Activated B cell treated with CpG ODN at 0.5 μM for 24 hours (primary cell): Measurements from ENCODE around the gene PRKACG. TPM values are rescaled to one million over a fixed set of nuclear protein-coding genes. Genes with fewer than 3 reads are reported as not detected.

Source experiments
- ATAC-seq: fragments of 200-7000 bp; cut with Tn5 transposase; one replicate; pipeline ENCODE4 v1.10.0; 2021; ENCODE audit warnings: low read depth, mild to moderate bottlenecking, moderate library complexity
- CTCF ChIA-PET: fragments of 350-600 bp; sonication (Branson Sonifier 250); formaldehyde crosslinking; loops from one replicate; lab custom pipeline; 2021; ENCODE audit warnings: antibody characterized with exemption; lab: Charles Lee
- POLR2A ChIA-PET: fragments of 350-600 bp; sonication (Branson Sonifier 250); formaldehyde crosslinking; loops from one replicate; lab custom pipeline; 2021; ENCODE audit warnings: antibody characterized with exemption; lab: Charles Lee
- DNase-seq: peaks from one replicate; pipeline ENCODE4 v3.0.0; 2022
- H3K27ac Mint-ChIP-seq: one replicate; pipeline ENCODE4 v1.8.0; 2020; ENCODE audit warnings: mixed read lengths
- H3K27me3 Mint-ChIP-seq: one replicate; pipeline ENCODE4 v1.8.0; 2021; ENCODE audit warnings: mixed read lengths
- H3K36me3 Mint-ChIP-seq: one replicate; pipeline ENCODE4 v1.8.0; 2021; ENCODE audit warnings: low read depth, mixed read lengths
- H3K4me1 Mint-ChIP-seq: one replicate; pipeline ENCODE4 v1.8.0; 2021; ENCODE audit warnings: mixed read lengths
- H3K4me3 Mint-ChIP-seq: one replicate; pipeline ENCODE4 v1.8.0; 2020; ENCODE audit warnings: mild to moderate bottlenecking, mixed read lengths
- H3K9me3 Mint-ChIP-seq: one replicate; pipeline ENCODE4 v1.8.0; 2020; ENCODE audit warnings: mixed read lengths
- CTCF ChIP-seq: fragments of 200-600 bp; IDR thresholded peaks from one replicate; pipeline ENCODE4 v1.8.0; 2022; ENCODE audit warnings: antibody characterized with exemption, mild to moderate bottlenecking
- intact Hi-C: fragments of 100-400 bp; cut with micrococcal nuclease; formaldehyde crosslinking; loops from one replicate; pipeline ENCODE4 v1.15.1; 2024
- total RNA-seq: library from RNA; stranded (reverse); gene quantifications from 2 replicates; pipeline ENCODE4 v1.2.3, GENCODE V29; 2022

PRKACG gene
- total RNA-seq, 1 donor from 2014 or later, result not detected

GRCh38 chr9:68974431-68974830 lies 39.5 kb downstream of the PRKACG start:
- no peaks in the 10 kb centered on the region for H3K9me3 Mint-ChIP-seq
- CTCF ChIA-PET, result interaction anchor here (0.6 to 1.0 kb wide), 2 partner anchors 23 to 25 kb away, joined by 3 read pairs; no protein-coding TSS in a partner anchor
- intact Hi-C loops, result no loop called here

GRCh38 chr9:68973619-68974018 lies 40.3 kb downstream of the PRKACG start:
- no peaks in the 10 kb centered on the region for H3K27me3 Mint-ChIP-seq
- H3K27ac Mint-ChIP-seq, result no peak overlapping the region
- CTCF ChIA-PET, result no interaction called here
- H3K4me1 Mint-ChIP-seq, result peaks cover 43% of the 10 kb centered on the region
- H3K9me3 Mint-ChIP-seq, result no peaks in the 10 kb centered on the region
- intact Hi-C loops, result no loop called here
- TF ChIP-seq CTCF, result no peak
- DNase-seq (no peak), ATAC-seq (no peak)
- no peak overlapping the region for H3K4me3 Mint-ChIP-seq
- peaks cover 20% of the 10 kb centered on the region for H3K36me3 Mint-ChIP-seq
- POLR2A ChIA-PET, result interaction anchor here (0.5 kb wide), 1 partner anchor 335 kb away, joined by 4 read pairs; no protein-coding TSS in a partner anchor

More at GRCh38 chr9:68974431-68974830, 39.5 kb downstream of the PRKACG start:
- no peak overlapping the region for H3K4me3 Mint-ChIP-seq
- H3K36me3 Mint-ChIP-seq, result peaks cover 19% of the 10 kb centered on the region
- H3K4me1 Mint-ChIP-seq, result peaks cover 50% of the 10 kb centered on the region
- POLR2A ChIA-PET, result interaction anchor here (1.1 kb wide), 1 partner anchor 18 kb away, joined by 4 read pairs; no protein-coding TSS in a partner anchor
- DNase-seq, result no peak
- peak; percentile 46 for ATAC-seq
- no peak for TF ChIP-seq CTCF
- H3K27me3 Mint-ChIP-seq, result no peaks in the 10 kb centered on the region
- H3K27ac Mint-ChIP-seq, result no peak overlapping the region

GRCh38 chr9:68970151-68970550 lies 43.8 kb downstream of the PRKACG start:
- Mint-ChIP-seq H3K4me3 (no peak overlapping the region), H3K4me1 (peaks cover 24% of the 10 kb centered on the region), H3K9me3 (no peaks in the 10 kb centered on the region), H3K27ac (no peak overlapping the region), H3K36me3 (peaks cover 36% of the 10 kb centered on the region), H3K27me3 (no peaks in the 10 kb centered on the region)
- CTCF ChIA-PET, result no interaction called here
- DNase-seq (no peak), ATAC-seq (no peak)
- TF ChIP-seq CTCF, result no peak
- POLR2A ChIA-PET, result no interaction called here
- intact Hi-C loops, result no loop called here

- H3K27ac Mint-ChIP-seq, result no peak overlapping the region
- no peak for TF ChIP-seq CTCF
- H3K9me3 Mint-ChIP-seq, result no peaks in the 10 kb centered on the region
- peaks cover 36% of the 10 kb centered on the region for H3K36me3 Mint-ChIP-seq
- ChIA-PET CTCF (no interaction called here), POLR2A (no interaction called here)
- no peak overlapping the region for H3K4me3 Mint-ChIP-seq
- no peaks in the 10 kb centered on the region for H3K27me3 Mint-ChIP-seq
- DNase-seq, result no peak
- intact Hi-C loops, result no loop called here
- peaks cover 19% of the 10 kb centered on the region for H3K4me1 Mint-ChIP-seq
- no peak for ATAC-seq
Observed at GRCh38 chr9:68969538-68969937, 44.4 kb downstream of the PRKACG start.

- CTCF ChIA-PET, result interaction anchor here (1.4 kb wide), 1 partner anchor 32 kb away, joined by 4 read pairs; no protein-coding TSS in a partner anchor
- Mint-ChIP-seq H3K4me3 (no peak overlapping the region), H3K27ac (no peak overlapping the region), H3K4me1 (peaks cover 8% of the 10 kb centered on the region), H3K9me3 (no peaks in the 10 kb centered on the region), H3K27me3 (no peaks in the 10 kb centered on the region), H3K36me3 (peaks cover 47% of the 10 kb centered on the region)
- POLR2A ChIA-PET, result interaction anchor here (0.5 kb wide), 1 partner anchor 10 kb away, joined by 3 read pairs; no protein-coding TSS in a partner anchor
- ATAC-seq (no peak), DNase-seq (no peak)
- intact Hi-C loops, result no loop called here
- TF ChIP-seq CTCF, result no peak
Observed at GRCh38 chr9:68967800-68968199, 46.1 kb downstream of the PRKACG start.
